GM12872 (cell line): Measurements from ENCODE around the gene NRL.

ENCODE experiments used
- CTCF ChIP-seq: IDR thresholded peaks from 3 replicates; pipeline ENCODE4 v1.5.1; 2011; ENCODE audit warnings: low read depth, mild to moderate bottlenecking, low read length, moderate library complexity; ENCODE audit not compliant: insufficient read depth

NRL gene

GRCh38 chr14:24068711-24069410 is 45.9 kb downstream of the NRL start:
- TF ChIP-seq CTCF, result no peak

- no peak for TF ChIP-seq CTCF
Observed at GRCh38 chr14:24067133-24068082, 47.3 kb downstream of the NRL start.

- TF ChIP-seq CTCF, result no peak
Observed at GRCh38 chr14:24066496-24067132, 48.1 kb downstream of the NRL start.

GRCh38 chr14:24065408-24065807 is 49.3 kb downstream of the NRL start:
- TF ChIP-seq CTCF, result no peak

- no peak for TF ChIP-seq CTCF
Observed at GRCh38 chr14:24064856-24065255, 49.9 kb downstream of the NRL start.

GRCh38 chr14:24064091-24064795 is 50.5 kb downstream of the NRL start:
- TF ChIP-seq CTCF, result no peak

- TF ChIP-seq CTCF, result no peak
Observed at GRCh38 chr14:24063263-24063836, 51.4 kb downstream of the NRL start.
